SK-MEL-5 (cell line): ENCODE results near the gene WNK1. TPM values are rescaled to one million over a fixed set of nuclear protein-coding genes. Genes with fewer than 3 reads are reported as not detected.
A peak's percentile ranks its signal among the peaks of the same experiment; 100 is the strongest.
"Not testable (repeated sequence)": the region's sequence is repeated elsewhere in the genome, so short reads cannot be mapped to it uniquely, and the experiment has no call there.

ENCODE experiments used
- DNase-seq: peaks from one replicate; pipeline ENCODE4 v3.0.0-alpha.2; 2016; ENCODE audit warnings: low read depth, low spot score
- in situ Hi-C: cut with HindIII; loops from 2 replicates; pipeline ENCODE4 v1.10.0; 2016; ENCODE audit warnings: low sequenced_read_pairs, high pct_unique_total_duplicates, low pct_unique_long_range_greater_than_20kb
- total RNA-seq: library from RNA; depleted of rRNA; stranded (reverse); fragments of >200 nt; shearing (Covaris generic); gene quantifications from 2 replicates; pipeline ENCODE4 v1.2.3, GENCODE V29; 2014

WNK1 gene
- total RNA-seq, 1 experiment from 2014 or later: 46.5 TPM

- in situ Hi-C loops: no loop called here
Measured at GRCh38 chr12:795305-795704, 42.9 kb downstream of the WNK1 start.

DNA sequence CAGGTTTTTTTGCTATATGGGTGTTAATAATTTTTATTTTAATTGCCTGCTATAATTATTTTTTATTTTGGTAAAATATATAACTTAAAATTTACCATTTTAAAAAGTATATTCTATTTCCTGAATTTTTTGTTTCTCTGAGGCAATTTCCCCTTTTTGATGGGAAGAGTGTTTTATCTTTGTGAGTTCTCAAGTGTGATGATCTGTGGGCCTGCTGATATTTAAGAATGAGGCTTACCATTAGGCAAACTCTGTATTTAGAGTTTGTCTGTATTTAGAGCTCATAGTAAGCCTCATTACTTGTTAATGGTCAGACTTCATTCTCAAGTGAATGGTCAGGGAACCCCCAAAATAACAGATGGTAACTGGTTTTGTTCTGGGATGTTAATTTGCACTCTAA, 48.0 kb downstream of the WNK1 start:
- in situ Hi-C loops: no loop called here
- DNase-seq: no peak

More at GRCh38 chr12:795305-795704, 42.9 kb downstream of the WNK1 start:
- DNase-seq: no peak

- DNase-seq: no peak
- in situ Hi-C loops: no loop called here
Measured at GRCh38 chr12:802242-803120, 50.1 kb downstream of the WNK1 start.

- in situ Hi-C loops: no loop called here
- no peak for DNase-seq
Measured at GRCh38 chr12:805022-805632, 52.7 kb downstream of the WNK1 start.

GRCh38 chr12:806200-806791, 53.9 kb downstream of the WNK1 start:
- in situ Hi-C loops: no loop called here

GRCh38 chr12:807041-807735, 54.8 kb downstream of the WNK1 start:
- DNase-seq: no peak

More at GRCh38 chr12:806200-806791, 53.9 kb downstream of the WNK1 start:
- DNase-seq: no peak

DNA sequence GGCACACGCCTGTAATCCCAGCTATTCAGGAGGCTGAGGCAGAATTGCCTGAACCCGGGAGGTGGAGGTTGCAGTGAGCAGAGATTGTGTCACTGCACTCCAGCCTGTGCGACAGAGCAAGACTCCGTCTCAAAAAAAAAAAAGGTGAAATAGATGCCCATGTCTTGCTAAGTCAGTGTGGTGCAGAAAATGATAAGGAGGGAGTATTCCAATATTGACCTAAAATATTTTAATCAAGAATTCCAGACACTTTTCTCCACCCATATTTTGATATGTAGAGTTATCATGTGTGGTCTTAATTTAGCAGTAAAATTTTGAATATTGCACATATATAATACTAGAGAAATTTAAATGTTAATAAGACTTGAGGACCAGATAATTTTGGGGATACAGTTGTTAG, 57.7 kb downstream of the WNK1 start:
- in situ Hi-C loops: no loop called here
- DNase-seq: no peak

More at GRCh38 chr12:807041-807735, 54.8 kb downstream of the WNK1 start:
- in situ Hi-C loops: no loop called here

- in situ Hi-C loops: no loop called here
- peak; percentile 21 for DNase-seq
Measured at GRCh38 chr12:810671-811415, 58.5 kb downstream of the WNK1 start.

- in situ Hi-C loops: no loop called here
Measured at GRCh38 chr12:812950-813349, 60.6 kb downstream of the WNK1 start.

DNA sequence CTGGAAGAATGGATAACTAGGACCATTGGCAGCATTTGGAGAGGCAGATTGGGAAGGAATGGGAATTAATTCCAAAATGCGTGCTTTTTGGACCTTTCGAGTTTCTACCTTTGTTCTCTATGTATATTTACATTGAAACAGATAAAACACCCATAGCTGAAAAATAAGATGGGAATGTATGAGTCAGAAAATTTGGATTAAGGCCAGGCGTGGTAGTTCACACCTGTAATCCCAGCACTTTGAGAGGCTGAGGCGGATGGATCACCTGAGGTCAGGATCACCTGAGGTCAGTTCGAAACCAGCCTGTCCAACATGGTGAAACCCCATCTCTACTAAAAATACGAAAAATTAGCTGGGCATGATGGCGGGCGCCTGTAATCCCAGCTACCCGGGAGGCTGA, 65.1 kb downstream of the WNK1 start:
- DNase-seq, in situ Hi-C loops: not testable (repeated sequence)

More at GRCh38 chr12:812950-813349, 60.6 kb downstream of the WNK1 start:
- DNase-seq: no peak

DNA sequence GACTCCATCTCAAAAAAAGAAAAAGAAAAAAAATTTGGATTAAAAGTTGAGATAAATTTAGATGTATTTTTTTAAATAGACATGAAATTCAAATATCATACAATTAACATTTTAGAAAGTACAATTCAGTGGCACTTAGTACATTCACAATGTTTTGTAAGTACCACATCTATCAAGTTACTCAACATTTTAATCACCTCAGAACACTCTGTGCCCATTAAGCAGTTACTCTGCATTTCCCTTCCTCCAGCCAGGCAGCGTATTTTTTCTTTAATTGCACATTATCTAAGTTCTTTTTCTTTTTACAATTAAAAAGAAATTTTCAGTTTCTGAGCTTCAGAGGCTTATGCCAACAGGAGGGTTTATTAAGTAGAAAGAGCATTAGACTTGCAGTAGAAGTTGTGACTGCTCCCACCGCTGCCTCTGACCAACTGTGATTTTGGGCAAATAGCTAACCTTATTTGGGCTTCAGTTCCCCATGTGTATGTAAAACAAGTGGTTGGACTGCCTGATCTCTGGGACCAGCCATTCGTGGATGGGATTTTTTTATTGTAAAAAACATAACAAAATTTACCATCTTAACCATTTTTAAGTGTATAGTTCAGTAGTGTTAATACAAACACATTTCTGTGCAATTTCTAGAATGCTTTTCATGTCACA, 65.7 kb downstream of the WNK1 start:
- DNase-seq: no peak
- in situ Hi-C loops: no loop called here

- DNase-seq: no peak
- in situ Hi-C loops: no loop called here
Measured at GRCh38 chr12:818733-819132, 66.4 kb downstream of the WNK1 start.

GRCh38 chr12:820336-820735, 68.0 kb downstream of the WNK1 start:
- no peak for DNase-seq
- in situ Hi-C loops: no loop called here

- in situ Hi-C loops: no loop called here
- DNase-seq: no peak
Measured at GRCh38 chr12:823028-823698, 70.8 kb downstream of the WNK1 start.

DNA sequence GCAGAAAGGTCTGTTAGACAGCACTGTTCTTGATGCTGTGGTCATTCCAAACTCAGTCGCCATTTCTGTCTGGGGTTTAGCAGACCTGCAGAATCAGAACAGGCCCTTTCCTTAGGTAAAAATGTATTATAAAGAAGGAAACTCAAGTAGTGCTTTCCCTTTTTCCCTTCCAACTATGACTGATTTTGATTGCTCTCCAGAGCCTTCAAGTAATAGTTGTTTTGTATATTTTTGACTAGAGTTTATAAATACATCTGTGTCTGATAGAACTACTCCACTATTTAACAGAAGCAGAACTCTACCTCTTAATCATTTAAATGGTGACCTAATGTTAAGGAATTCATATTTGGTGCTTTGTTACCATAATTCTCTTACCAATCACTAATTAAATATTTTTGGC, 74.0 kb downstream of the WNK1 start:
- in situ Hi-C loops: no loop called here
- no peak for DNase-seq

- in situ Hi-C loops: no loop called here
- no peak for DNase-seq
Measured at GRCh38 chr12:828726-829395, 76.5 kb downstream of the WNK1 start.
